ENCODE measurements around the gene ELMO1.

DNA sequence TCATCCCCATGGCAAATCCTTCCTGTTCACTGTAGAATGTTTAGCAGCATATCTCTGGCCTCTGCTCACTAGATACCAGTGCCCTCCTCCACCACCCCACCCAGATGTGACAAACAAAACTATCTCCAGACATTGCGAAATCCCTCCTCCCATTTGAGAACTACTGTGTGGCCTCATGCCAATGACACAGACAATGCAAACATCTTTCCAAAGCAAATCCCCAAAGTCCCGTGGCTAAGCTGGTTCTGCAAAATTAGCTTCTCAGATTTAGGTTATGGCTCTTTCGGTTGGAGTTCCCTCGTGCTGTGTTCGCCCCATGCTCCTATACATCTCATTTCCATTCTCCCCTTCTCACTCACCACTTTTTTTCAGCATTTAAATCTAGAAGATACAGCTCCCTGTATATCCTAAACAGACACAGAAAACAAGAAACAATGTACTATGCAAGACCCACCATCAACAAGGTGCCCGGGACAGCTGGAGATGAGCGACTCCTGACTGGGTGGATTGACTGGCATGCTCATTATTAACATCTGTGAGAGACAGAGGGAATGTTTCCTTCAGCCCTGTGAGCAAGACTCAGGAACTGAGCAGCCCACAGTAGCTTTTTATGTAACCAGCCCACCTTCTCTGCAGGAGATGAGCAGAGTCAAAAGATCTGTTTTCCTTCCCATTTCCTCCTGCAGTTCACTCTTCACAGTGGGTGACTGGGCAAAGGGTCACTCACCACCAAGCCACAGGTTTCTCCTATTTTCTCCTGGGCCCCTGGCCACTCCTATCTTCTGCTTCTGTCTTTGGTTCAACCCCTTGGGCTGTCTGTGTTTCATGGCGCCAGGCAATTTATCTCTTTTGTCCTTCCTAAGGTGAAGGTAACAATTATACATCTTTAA is 498.7 kb downstream of the ELMO1 start:
- TF ChIP-seq CTCF (IDR thresholded peaks at IDR 0.05; ENCODE audit: low read depth, low read length, poor library complexity, severe bottlenecking) (no peak), EZH2phosphoT487 (IDR thresholded peaks at IDR 0.05; ENCODE audit: borderline replicate concordance, low read length) (no peak)
